ENCODE measurements around the gene USP43.
"Not testable (repeated sequence)": the region's sequence is repeated elsewhere in the genome, so short reads cannot be mapped to it uniquely, and the experiment has no call there.

Gene USP43, protein sequence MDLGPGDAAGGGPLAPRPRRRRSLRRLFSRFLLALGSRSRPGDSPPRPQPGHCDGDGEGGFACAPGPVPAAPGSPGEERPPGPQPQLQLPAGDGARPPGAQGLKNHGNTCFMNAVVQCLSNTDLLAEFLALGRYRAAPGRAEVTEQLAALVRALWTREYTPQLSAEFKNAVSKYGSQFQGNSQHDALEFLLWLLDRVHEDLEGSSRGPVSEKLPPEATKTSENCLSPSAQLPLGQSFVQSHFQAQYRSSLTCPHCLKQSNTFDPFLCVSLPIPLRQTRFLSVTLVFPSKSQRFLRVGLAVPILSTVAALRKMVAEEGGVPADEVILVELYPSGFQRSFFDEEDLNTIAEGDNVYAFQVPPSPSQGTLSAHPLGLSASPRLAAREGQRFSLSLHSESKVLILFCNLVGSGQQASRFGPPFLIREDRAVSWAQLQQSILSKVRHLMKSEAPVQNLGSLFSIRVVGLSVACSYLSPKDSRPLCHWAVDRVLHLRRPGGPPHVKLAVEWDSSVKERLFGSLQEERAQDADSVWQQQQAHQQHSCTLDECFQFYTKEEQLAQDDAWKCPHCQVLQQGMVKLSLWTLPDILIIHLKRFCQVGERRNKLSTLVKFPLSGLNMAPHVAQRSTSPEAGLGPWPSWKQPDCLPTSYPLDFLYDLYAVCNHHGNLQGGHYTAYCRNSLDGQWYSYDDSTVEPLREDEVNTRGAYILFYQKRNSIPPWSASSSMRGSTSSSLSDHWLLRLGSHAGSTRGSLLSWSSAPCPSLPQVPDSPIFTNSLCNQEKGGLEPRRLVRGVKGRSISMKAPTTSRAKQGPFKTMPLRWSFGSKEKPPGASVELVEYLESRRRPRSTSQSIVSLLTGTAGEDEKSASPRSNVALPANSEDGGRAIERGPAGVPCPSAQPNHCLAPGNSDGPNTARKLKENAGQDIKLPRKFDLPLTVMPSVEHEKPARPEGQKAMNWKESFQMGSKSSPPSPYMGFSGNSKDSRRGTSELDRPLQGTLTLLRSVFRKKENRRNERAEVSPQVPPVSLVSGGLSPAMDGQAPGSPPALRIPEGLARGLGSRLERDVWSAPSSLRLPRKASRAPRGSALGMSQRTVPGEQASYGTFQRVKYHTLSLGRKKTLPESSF

DNA sequence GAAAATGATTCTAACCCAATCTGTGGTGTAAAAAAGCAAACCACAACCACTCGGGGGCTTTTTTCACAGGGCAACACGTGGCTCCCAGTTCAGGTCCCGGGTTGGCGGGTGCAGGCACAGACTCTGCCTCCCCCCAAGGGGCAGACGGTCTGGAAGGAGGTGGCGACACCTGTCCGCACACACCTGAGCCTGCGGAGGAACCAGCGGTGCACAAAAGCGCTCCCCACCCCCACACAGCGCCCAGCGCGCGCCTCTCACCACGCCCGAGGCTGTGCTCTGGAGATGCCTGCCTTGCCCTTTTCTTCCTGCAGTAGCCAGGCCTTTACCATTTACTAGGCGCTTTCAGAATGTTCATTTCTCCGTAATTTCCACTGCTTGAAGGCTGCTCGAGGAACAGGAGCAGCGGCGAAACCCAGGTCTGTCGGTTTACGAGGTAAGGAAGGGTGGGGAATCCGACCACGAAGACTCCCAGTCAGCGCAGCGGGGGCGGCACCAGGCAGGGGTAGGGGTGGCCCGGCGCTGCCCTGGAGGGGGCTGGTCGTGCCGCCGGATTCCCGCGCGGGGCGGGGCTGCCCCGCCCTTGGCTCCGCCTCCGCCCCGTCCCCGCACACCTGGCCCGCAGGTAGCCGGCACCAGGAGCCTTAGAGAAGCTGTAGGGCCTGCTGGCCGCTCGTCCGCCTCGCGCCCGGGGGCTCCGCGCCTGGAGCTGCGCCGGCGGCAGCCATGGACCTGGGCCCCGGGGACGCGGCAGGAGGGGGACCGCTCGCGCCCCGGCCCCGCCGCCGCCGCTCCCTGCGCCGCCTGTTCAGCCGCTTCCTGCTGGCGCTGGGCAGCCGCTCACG lies at the start of gene USP43:
Gene USP43, plus strand, starts transcription at position 608 of the 842 bp plus-strand sequence. Its CDS starts 116 bp downstream, at position 724.
- in situ Hi-C loops (cut with MboI; ENCODE audit: low sequenced_read_pairs, unreplicated experiment), result no loop called here
- peak; percentile 59 for DNase-seq (ENCODE audit: low spot score)
- TF ChIP-seq, protein P1, sequence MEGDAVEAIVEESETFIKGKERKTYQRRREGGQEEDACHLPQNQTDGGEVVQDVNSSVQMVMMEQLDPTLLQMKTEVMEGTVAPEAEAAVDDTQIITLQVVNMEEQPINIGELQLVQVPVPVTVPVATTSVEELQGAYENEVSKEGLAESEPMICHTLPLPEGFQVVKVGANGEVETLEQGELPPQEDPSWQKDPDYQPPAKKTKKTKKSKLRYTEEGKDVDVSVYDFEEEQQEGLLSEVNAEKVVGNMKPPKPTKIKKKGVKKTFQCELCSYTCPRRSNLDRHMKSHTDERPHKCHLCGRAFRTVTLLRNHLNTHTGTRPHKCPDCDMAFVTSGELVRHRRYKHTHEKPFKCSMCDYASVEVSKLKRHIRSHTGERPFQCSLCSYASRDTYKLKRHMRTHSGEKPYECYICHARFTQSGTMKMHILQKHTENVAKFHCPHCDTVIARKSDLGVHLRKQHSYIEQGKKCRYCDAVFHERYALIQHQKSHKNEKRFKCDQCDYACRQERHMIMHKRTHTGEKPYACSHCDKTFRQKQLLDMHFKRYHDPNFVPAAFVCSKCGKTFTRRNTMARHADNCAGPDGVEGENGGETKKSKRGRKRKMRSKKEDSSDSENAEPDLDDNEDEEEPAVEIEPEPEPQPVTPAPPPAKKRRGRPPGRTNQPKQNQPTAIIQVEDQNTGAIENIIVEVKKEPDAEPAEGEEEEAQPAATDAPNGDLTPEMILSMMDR (IDR thresholded peaks at IDR 0.05; ENCODE audit: borderline replicate concordance, control extremely low read depth, extremely low read depth, insufficient read depth, missing control alignments), result no peak

DNA sequence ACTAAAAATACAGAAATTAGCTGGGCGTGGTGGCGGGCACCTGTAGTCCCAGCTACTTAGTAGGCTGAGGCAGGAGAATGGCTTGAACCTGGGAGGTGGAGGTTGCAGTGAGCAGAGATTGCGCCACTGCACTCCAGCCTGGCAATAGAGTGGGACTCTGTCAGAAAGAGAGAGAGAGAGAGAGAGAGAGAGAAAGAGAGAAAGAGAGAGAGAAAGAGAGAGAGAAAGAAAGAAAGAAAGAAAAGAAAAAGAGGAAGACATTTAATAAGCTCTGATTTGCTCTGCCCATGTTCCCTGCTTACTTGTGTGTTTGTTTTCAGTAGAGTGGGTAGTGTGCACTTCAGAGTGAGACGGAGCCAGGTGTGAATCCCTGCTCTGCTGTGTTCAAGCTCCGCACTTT lies 47.7 kb upstream of the USP43 start:
- DNase-seq (ENCODE audit: low spot score); in situ Hi-C loops (cut with MboI; ENCODE audit: low sequenced_read_pairs, unreplicated experiment): not testable (repeated sequence)

DNA sequence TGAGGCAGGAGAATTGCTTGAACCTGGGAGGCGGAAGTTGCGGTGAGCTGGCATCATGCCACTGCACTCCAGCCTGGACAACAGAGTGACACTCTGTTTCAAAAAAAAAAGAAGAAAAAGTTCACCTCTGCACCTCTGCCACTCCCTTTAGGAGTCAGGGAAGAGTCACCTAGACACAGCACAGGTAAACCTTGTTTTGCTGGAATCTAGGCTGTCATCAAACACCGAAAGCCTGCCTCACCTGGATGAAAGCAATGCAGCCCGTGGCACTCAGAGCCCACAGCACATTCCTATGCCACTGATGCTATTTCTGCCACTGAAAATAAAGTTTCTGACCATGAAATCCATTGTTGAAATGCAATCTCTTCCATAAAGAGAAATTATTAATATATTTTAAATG lies 46.7 kb upstream of the USP43 start:
- in situ Hi-C loops (cut with MboI; ENCODE audit: low sequenced_read_pairs, unreplicated experiment), result no loop called here
- TF ChIP-seq, protein P1 (IDR thresholded peaks at IDR 0.05; ENCODE audit: borderline replicate concordance, control extremely low read depth, extremely low read depth, insufficient read depth, missing control alignments), result no peak
- DNase-seq (ENCODE audit: low spot score), result no peak

DNA sequence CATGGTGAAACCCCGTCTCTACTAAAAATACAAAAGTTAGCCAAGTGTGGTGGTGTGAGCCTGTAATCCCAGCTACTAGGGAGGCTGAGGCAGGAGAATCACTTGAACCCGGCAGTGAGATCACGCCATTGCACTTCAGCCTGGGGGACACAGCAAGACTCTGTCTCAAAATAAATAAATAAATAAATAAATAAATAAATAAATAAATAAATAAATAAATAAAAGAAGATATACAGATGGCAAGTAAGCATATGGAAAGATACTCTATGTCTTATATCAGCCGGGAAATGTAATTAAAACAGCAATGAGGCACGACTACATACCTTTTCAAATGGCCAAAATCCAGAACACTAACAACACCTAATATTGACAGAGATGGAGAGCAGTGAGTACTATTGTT lies 40.7 kb upstream of the USP43 start:
- in situ Hi-C loops (cut with MboI; ENCODE audit: low sequenced_read_pairs, unreplicated experiment); DNase-seq (ENCODE audit: low spot score): not testable (repeated sequence)

DNA sequence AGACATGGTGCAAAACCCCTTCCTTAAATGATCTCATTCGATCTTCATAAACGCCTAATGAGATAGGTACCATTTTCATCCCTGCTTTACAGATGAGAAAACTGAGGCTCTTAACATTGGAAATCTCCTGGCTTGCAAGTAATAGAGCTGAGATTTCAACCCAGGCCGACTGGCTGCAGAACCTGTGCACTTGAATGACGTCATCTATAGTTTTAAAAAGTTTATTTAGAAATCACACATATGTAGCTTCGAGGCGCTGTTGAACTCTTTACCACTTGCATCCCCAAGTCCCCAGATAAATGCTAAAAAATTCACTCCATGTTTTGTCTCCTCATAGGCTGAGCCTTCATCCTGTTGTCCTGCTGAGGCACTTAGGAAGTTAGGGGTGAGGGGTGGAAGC lies 38.9 kb upstream of the USP43 start:
- DNase-seq (ENCODE audit: low spot score), result no peak
- TF ChIP-seq, protein P1 (IDR thresholded peaks at IDR 0.05; ENCODE audit: borderline replicate concordance, control extremely low read depth, extremely low read depth, insufficient read depth, missing control alignments), result no peak
- in situ Hi-C loops (cut with MboI; ENCODE audit: low sequenced_read_pairs, unreplicated experiment), result no loop called here

DNA sequence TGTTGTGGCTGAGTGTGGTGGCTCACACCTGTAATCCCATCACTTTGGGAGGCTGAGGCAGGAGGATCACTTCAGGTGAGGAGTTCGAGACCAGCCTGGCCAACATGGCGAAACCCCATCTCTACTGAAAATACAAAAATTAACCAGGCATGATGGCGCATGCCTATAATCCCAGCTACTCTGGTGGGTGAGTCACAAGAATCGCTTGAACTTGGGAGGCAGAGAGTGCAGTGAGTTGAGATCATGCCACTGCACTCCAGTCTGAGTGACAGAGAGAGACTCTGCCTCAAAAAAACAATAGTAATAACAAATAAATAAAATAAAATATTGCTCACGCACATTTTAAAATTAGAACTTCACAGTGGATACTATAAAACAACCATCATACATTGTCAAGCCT lies 38.3 kb upstream of the USP43 start:
- in situ Hi-C loops (cut with MboI; ENCODE audit: low sequenced_read_pairs, unreplicated experiment); DNase-seq (ENCODE audit: low spot score): not testable (repeated sequence)

DNA sequence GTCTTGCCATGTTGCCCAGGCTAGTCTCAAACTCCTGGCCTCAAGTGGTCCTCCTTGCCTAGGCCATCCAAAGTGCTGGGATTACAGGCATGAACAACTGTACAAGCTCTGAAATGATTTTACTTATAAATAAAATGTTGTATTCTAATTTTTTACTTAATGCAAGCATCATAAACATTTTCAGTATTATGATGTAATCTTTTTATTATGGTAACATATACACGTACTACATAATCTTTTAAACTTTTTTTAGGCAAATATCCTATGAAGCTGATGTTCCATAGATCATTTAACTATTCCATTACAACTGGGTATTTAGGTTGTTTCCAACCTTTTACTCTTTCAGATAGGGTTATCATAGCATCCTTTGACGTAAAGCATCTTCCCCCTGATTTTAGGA lies 33.8 kb upstream of the USP43 start:
- DNase-seq (ENCODE audit: low spot score), result no peak
- in situ Hi-C loops (cut with MboI; ENCODE audit: low sequenced_read_pairs, unreplicated experiment), result no loop called here
- TF ChIP-seq, protein P1 (IDR thresholded peaks at IDR 0.05; ENCODE audit: borderline replicate concordance, control extremely low read depth, extremely low read depth, insufficient read depth, missing control alignments), result no peak
